HG03565 (cell line): ENCODE data around the gene CACNB2.

Experiments
- ATAC-seq: cut with Tn5 transposase; IDR thresholded peaks from one replicate; pipeline ENCODE4 v1.9.1; 2021; ENCODE audit warnings: mild to moderate bottlenecking, moderate library complexity; ENCODE audit not compliant: unreplicated experiment

Gene CACNB2

DNA sequence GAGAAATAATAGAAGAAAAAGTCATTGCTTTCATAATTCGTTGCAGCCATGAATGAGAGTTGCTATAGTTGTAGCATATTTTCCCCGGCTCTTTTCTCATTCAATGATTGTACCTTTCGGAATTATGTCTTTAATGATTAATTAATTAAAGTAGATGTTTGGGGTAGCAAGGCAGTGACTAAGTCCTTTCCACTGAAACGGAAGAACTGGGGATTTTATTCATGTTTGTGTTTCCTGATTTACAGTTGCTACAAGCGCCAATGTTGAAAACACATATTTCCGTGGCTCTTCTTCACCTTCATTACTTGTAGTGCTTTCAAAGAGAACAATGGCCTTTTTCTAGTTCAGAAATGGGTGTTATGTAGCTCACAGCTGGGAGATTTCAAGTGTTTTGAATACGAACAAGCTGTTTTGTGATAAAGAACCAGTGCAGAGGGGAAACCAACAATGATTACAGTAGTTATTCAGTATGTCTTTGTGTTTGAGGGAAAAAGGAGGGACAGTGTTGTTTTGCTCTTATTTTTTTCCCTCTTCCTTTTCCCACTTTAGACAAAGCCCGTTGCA, 357.7 kb downstream of the CACNB2 start:
- ATAC-seq = no peak

DNA sequence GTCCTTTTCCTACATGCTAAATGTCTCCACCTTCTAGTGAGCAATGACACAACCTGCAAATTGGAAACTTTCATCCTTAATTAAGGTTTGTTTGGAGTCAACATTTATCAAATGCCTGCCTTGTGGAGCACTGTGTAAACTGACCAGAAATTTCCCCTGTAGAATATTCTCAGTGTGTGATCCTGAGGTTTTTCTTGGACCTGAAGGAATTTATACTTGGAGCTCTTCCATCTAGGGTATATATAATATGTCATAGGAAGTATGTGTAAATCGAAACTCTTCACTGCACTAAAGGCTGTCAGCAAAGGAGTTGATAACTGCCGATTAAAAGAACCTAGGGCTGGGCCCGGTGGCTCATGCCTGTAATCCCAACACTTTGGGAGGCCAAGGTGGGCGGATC, 358.8 kb downstream of the CACNB2 start:
- no peak for ATAC-seq

DNA sequence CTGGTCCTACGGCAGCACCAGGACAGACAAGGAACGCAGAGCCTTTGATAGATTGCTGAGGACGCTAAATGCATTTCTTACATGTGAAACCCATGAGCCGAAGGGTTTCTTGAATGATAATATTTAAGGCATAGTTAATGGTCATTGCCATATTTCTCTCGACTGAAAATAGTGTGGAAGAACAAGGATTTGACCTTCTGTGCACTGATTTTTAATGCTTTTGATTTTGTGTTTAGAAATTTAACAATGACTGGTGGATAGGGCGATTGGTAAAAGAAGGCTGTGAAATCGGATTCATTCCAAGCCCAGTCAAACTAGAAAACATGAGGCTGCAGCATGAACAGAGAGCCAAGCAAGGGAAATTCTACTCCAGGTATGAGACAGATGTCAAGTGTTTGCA, 360.4 kb downstream of the CACNB2 start:
- no peak for ATAC-seq

DNA sequence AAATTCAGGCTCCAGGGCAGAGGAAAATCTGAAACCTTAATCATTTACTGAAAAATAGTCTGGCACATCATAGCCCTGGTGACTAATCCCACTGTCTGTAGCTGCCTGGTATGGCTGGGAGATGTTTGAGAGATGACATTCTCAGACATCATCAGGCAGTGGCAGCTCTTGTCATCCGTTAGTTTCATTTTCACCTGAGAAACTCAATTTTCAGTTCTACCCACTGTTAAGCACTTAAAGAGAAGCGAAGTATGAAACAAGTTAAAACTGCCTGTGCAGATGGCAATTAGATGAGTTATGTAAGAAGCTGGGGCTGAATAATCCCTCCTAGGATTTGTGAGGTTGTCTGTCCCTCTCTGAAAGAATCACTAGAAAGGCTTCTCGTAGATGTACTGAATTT, 361.0 kb downstream of the CACNB2 start:
- peak; percentile 95 for ATAC-seq

DNA sequence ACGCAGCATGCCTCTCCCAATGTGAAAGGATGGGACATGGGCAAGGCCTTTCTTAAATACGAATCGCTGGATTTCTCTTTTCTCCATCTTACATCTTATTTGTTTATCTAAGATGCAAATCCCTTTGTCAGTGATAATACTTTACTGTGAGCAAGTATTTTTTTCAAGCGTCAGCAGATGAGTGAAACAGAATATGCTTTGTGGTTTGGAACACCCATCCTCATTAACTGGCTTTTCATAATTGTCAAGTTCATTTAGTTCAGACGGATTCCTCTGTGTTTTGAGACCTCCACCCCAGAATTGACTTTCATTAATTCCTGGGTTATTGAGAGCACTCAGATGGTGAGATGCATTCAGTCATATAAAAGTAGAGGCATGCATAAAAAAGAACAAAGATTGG, 361.4 kb downstream of the CACNB2 start:
- no peak for ATAC-seq

DNA sequence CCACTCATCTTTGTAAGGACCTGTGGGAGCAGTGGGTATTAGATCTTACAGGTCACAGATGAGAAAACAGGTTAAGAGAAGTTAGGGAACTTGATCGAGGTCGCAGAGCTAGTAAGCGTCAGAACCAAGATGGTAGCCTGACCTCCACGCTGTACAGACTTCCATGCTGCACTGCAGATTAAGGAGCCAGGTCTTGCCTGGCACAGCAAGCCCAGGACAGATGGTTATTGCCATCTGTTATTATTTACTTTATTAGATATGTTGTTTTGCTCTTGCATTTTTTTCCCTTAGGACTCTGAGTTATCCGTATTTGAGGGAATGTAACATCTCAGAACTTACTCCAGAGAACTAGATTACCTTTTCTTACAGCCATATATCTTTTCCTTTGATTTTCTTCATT, 363.9 kb downstream of the CACNB2 start:
- no peak for ATAC-seq

DNA sequence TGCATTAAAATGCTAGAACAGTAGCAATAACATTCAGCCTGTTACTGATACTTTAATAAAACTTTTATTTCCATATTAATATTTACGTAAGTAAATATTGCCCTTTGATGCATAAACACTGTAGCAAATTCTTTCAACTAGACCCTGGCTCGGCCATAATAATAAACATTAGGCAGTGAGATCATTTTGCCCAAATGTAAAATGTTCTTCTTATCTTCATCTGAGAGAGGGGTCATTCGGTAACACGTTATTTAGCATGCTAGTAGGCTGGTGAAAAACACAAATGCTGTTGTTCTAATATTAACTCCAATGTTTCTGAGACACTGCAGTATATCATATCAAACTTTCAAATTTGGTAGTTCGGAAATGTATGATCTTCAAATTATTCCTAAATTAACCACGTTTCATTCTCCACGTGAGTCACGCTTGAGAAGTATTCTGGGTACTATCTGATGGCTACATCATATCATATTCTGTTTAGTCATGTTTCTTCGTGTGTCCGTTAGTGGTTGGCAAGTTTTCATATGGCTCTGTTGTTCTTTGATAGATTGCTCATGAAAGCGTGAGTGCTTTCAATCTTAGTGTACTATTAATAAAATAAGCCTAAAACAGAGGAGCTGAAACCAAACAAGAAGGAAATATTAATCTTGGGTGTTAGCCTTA, 365.4 kb downstream of the CACNB2 start:
- no peak for ATAC-seq

DNA sequence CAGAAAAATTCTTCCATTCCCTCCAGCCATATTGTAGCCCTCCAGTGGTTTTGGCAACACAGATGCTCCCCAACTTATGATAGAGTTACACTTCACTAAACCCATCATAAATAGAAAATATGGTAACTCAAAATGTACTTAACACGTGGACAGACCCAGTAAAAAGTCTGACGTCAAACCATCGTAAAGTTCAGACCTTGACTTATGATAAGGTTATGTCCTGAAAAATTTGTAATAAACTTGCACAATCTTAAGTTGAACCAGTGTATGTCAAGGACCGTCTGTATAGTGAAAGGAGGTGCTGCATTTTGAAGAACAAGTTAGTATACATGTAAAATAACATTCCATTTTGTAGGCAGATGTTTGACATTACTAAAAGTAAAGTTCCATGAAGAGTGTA, 368.4 kb downstream of the CACNB2 start:
- no peak for ATAC-seq

DNA sequence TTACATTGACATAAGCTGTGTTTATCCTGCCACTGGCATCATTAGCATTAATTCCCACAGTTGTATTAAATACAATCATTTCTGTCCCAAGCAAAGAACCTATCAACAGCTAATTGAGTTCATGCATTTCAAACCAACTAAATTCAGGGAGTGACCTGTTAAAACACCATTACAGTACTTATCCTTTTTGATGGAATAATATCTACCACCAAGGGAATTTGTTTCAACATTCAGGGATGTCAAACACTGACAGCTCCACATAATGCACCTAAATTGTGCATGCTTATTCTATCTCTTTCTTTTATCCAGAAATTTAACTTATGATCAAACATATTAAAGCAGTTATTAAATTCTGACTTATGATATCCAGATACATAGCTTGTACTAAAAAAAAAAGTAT, 374.3 kb downstream of the CACNB2 start:
- no peak for ATAC-seq

DNA sequence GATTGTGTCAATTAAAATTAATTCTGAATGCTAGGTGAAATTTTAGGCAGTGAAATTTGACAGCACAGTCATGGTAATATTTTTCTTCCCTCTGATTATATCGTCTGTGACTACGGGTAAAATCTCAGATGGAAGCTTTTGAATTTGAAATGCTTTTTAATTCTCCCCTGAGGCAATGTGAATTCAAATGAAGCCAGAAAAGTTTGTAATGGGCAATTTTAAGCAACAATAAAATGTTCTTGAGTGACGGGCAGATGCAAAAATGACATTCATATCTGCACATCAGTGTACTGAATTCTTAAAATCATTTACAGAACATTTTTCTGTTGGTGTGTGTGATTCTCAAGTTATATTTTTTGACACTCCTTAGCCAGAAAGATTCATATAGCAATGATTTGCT, 376.6 kb downstream of the CACNB2 start:
- no peak for ATAC-seq

DNA sequence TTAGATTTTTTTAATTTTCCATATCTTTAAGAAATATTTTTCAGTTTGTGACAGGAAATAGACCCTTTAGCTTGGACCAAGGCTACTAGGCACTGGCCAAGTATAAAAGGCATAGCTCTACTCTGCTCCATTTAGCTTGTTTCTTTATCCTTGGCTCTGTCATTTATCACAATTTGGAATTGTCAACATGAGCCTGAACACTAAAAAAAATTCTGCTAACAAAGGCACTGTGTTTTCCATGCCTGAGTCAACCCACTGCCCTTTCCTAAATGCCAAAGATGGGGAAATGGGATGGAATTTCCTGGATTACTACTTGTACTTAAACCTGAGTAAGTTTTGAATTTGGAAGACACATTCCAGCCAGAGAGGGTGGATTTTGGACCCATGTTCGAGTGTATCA, 382.8 kb downstream of the CACNB2 start:
- no peak for ATAC-seq

DNA sequence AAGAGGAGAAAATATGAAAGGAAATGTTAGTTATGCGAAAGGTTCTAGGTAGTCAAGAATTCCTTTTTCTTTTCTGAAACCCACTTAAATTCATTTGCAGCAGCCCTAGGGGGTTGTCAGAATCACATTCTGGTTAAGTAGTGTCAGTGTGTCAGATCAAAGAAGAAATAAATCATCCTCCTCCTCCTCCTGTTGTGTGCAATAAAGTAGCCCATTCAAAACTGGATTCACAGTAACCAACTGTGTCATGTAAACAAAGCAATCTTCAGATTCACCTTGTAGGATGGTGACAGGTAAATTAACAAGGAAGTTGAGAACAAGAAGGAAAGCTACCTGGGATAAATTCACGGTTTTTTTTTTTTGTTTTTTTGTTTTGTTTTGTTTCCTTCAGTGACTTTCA, 383.6 kb downstream of the CACNB2 start:
- no peak for ATAC-seq

DNA sequence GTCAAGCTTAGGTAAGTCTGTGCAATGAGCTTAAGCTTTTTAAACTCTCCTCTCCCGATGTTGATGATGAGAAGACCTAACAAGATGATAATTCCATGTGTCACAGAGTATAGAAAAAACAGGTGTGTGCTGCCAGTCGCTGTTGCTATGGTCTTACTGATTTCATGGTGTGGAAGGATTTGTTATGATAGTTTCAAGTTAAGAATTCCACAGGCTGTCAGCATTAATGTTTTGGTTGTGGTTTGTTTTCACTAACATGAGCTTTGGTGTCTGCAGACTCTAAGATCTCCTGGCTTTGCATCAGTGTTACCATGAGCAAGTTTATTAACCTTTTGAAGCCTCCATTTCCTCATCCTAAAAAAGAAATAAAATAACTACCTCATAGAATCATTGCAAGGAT, 387.5 kb downstream of the CACNB2 start:
- ATAC-seq = no peak

DNA sequence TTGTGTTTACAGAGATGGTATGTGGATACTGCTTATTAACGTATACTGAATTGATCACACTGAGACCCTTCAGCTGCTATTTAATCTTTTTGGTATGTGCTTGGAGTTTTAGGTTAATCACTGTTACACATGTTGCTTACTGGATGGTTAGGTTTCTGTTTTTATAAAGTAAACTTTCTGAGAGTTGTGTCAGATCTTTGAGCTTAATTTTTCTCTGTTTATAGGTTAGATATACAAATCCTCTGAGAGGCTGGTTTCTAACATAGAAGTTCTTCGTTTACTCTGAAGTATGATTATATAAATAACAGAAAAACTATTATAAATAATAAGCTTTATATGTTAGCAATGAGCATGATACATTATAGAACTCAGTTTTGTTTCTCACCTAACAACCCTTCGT, 388.1 kb downstream of the CACNB2 start:
- no peak for ATAC-seq

DNA sequence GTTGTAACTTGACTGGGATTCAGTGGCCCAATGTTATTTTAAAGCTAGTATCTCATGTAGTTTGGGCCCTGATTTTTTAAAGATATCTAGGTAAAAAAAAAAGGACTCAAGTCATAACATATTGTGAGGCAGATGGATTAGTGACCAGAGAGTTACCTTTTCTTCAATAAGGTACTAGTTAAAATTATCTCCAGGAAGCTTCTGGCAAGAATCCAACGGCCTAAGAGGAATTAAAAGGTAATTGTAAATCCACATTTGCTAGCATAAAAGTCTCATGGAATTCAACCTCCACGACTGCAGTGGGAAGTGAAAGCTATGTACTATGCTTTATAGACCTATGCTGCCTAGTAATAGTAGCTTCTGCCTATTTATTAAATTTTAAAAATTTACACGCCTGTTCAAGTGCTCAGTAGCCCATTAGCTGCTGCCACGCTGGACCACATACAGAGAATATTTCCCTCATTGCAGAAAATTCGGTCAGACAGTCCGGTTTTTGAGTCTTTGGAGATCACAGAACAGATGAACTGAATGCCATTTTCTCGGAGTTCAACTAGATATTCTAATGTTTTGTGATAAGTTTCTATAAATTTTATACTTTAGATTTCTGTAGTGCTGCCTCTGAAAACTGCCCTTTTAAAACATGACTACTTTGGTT, 392.8 kb downstream of the CACNB2 start:
- ATAC-seq = no peak

DNA sequence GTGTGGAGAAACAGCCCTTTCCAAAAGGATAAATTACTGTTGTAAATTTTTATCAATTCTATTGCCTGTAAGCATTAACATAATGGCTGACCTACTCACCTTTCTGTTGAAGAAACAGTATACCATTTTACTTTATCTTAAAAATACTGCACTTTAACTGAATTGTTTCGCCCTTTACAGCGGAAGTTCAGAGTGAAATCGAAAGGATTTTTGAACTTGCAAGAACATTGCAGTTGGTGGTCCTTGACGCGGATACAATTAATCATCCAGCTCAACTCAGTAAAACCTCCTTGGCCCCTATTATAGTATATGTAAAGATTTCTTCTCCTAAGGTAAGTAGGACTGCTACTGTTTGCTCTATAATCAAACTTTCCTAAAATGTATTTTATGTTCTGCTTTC, 393.7 kb downstream of the CACNB2 start:
- no peak for ATAC-seq

DNA sequence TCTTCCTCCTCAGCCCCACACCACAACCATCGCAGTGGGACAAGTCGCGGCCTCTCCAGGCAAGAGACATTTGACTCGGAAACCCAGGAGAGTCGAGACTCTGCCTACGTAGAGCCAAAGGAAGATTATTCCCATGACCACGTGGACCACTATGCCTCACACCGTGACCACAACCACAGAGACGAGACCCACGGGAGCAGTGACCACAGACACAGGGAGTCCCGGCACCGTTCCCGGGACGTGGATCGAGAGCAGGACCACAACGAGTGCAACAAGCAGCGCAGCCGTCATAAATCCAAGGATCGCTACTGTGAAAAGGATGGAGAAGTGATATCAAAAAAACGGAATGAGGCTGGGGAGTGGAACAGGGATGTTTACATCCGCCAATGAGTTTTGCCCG, 399.1 kb downstream of the CACNB2 start:
- ATAC-seq = no peak

DNA sequence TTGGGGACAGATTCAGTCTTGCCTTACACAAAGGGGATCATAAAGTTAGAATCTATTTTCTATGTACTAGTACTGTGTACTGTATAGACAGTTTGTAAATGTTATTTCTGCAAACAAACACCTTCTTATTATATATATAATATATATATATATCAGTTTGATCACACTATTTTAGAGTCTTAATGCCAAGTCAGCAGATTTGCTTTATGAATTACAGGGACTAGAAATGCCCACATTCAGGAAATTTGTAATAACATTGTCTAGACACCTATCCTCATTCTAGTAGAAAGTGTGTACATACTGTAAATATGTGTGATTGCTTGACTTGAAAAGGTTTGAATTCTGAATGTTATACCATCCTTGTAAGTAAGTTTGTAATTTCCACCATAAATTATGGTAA, 400.0 kb downstream of the CACNB2 start:
- no peak for ATAC-seq

DNA sequence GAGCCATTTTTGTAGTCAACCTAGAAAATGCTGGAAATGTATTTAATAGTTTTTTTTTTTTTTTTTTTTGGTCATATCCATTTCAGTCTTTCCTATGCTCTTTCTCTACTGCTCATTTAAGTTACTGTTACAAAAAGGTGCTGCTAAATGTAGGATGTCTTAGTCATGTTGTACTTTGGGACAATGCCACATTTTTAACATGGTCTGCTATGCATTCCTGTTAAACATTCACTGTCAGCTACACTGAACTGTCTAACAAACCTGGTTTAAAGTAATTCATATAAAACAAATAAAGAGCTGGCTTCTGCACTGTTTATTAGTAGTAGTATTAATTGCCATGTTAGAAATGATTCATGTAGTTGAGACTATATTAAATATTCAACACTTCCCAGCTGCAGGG, 402.6 kb downstream of the CACNB2 start:
- no peak for ATAC-seq

DNA sequence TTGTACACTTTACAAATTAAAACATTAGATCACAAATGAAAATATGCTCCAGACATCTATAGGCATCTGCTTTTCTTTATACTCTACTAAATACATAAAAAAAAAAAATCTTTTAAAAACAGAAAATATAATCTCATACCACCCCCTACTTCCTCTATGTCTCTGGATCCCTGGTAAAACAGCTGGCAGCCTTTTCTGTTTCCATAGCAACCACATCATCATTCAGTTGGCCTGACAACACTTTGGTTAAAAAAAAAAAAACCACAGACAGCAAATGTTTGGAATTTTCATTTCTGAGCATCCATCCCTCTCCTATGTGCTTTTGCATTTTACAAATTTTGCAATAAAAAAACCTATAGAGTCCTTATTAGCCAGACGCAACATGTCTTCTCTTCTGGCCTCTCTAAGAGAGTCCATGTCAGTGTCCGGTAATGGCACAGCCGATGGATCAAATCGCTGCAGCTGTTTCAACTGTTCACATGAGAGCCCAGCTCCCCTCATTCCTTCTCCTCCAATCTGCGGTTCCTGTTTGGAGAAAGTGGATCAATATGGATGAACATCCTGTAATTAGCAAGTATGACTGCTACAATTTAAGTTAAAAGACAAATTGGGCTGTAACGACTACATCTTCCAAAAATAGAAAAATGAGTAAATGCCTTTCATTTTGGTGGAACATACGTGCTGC, 405.5 kb downstream of the CACNB2 start:
- no peak for ATAC-seq

DNA sequence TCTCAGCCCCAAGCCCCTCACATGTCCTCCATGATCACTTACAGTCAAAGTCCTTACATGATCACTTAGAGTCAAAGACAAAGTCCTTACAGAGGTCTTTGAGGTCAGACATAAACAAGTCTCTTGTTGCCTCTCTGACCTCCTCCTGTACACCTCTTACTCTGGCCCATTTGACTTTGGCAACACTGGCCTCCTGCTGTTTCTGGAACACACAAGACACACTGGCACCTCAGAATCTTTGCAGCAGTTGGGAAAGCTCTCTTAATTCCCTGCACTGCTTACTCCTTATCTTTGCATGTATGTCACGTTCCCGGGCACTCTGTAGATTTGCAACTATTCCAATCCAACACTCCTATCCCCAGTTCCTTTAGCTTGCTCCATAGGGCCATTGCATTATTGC, 408.9 kb downstream of the CACNB2 start:
- ATAC-seq = no peak

DNA sequence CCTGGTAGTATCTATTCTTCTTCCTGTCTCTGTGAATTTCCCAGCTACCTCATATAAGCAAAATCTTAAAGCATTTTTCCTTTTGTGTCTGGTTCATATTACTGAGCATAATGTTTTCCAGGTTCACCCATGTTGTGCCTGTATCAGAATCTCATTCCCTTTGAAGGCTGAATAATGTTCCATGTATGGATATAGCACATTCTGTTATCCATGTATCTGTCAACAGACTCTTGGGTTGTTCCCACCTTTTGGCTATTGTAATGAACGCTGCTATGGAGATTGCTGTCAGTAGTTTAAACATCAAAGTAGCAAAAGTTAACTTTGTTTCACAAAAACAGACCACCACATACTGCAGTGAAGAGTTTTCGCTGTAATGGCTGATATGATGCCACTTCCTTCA, 411.2 kb downstream of the CACNB2 start:
- no peak for ATAC-seq
